Liver (tissue), 9 donors: ENCODE measurements around the gene LYZL6. TPM values are rescaled to one million over a fixed set of nuclear protein-coding genes. Genes with fewer than 3 reads are reported as not detected.
A peak's percentile ranks its signal among the peaks of the same experiment; 100 is the strongest.

Experiments
- DNase-seq: peaks from one replicate; pipeline ENCODE4 v3.0.0-alpha.2; 2017; ENCODE audit warnings: low spot score
- H3K27ac ChIP-seq, 2 donors: one replicate each; pipeline ENCODE4 v1.7.0; 2013; ENCODE audit warnings: inconsistent platforms in 2 of 2, low read length in 2 of 2, control low read depth in 1 of 2, low read depth in 1 of 2, mild to moderate bottlenecking in 1 of 2
- H3K27me3 ChIP-seq, 4 donors: one replicate each; pipeline versions ENCODE4 v1.6.1 to v1.7.0; 2013; ENCODE audit warnings: low read length in 3 of 4, inconsistent platforms in 1 of 4, mild to moderate bottlenecking in 1 of 4, moderate library complexity in 1 of 4; ENCODE audit not compliant: control insufficient read depth in 4 of 4, insufficient read depth in 4 of 4
- H3K36me3 ChIP-seq, 4 donors: one replicate each; pipeline versions ENCODE4 v1.6.1 to v1.7.0; 2013; ENCODE audit warnings: low read length in 3 of 4, mild to moderate bottlenecking in 3 of 4, low read depth in 1 of 4, moderate library complexity in 1 of 4; ENCODE audit not compliant: control insufficient read depth in 4 of 4, insufficient read depth in 3 of 4
- H3K4me1 ChIP-seq, 4 donors: one replicate each; pipeline versions ENCODE4 v1.6.1 to v1.7.0; 2013; ENCODE audit warnings: low read length in 3 of 4, mild to moderate bottlenecking in 3 of 4, moderate library complexity in 1 of 4; ENCODE audit not compliant: control insufficient read depth in 4 of 4, insufficient read depth in 4 of 4
- H3K4me3 ChIP-seq, 3 donors: one replicate each; pipeline versions ENCODE4 v1.6.1 to v1.7.0; 2013; ENCODE audit warnings: low read length in 3 of 3, control low read depth in 1 of 3, low read depth in 1 of 3, mild to moderate bottlenecking in 1 of 3
- H3K9ac ChIP-seq, 2 donors: one replicate each; pipeline ENCODE4 v1.7.0; 2013; ENCODE audit warnings: low read length in 2 of 2, mild to moderate bottlenecking in 2 of 2, moderate library complexity in 2 of 2, control low read depth in 1 of 2, low read depth in 1 of 2
- H3K9me3 ChIP-seq, 4 donors: one replicate each; pipeline versions ENCODE4 v1.6.1 to v1.7.0; 2013; ENCODE audit warnings: low read length in 3 of 4; ENCODE audit not compliant: control insufficient read depth in 4 of 4
- ATF3 ChIP-seq: IDR thresholded peaks from 2 replicates; pipeline ENCODE4 v1.6.1; 2016; ENCODE audit warnings: antibody characterized with exemption
- CTCF ChIP-seq: fragments of 150-350 bp; IDR thresholded peaks from 2 replicates; pipeline ENCODE4 v1.5.1; 2017; ENCODE audit warnings: improper control_type of control experiment, low read depth, low read length; ENCODE audit not compliant: missing input control
- EGR1 ChIP-seq, 2 donors: IDR thresholded peaks; 2 replicates each; pipeline ENCODE4 v1.6.1; 2016 to 2018; ENCODE audit warnings: antibody characterized with exemption in 2 of 2, low read depth in 2 of 2
- FOXA1 ChIP-seq: IDR thresholded peaks from 2 replicates; pipeline ENCODE4 v1.6.1; 2016; ENCODE audit warnings: antibody characterized with exemption
- GABPA ChIP-seq, 2 donors: IDR thresholded peaks in 1 of 2; conservative IDR thresholded peaks in 1 of 2; 2 replicates each; pipeline ENCODE4 v1.6.1; 2016; ENCODE audit warnings: antibody characterized with exemption in 2 of 2, mild to moderate bottlenecking in 1 of 2, moderate library complexity in 1 of 2
- HNF4A ChIP-seq, 2 donors: conservative IDR thresholded peaks; 2 replicates each; pipeline ENCODE4 v1.6.1; 2016; ENCODE audit warnings: antibody characterized with exemption in 2 of 2, mild to moderate bottlenecking in 2 of 2
- HNF4G ChIP-seq: IDR thresholded peaks from 2 replicates; pipeline ENCODE4 v1.6.1; 2016; ENCODE audit warnings: antibody characterized with exemption
- JUND ChIP-seq, 2 donors: IDR thresholded peaks; 2 replicates each; pipeline ENCODE4 v1.6.1; 2016; ENCODE audit warnings: antibody characterized with exemption in 2 of 2
- NR2F2 ChIP-seq: IDR thresholded peaks from 2 replicates; pipeline ENCODE4 v1.6.1; 2016; ENCODE audit warnings: antibody characterized with exemption
- RAD21 ChIP-seq, 2 donors: IDR thresholded peaks; 2 replicates each; pipeline ENCODE4 v1.6.1; 2016; ENCODE audit warnings: antibody characterized with exemption in 2 of 2, mild to moderate bottlenecking in 2 of 2
- SP1 ChIP-seq: IDR thresholded peaks from 2 replicates; pipeline ENCODE4 v1.6.1; 2018; ENCODE audit warnings: antibody characterized with exemption, mild to moderate bottlenecking
- TAF1 ChIP-seq: conservative IDR thresholded peaks from 2 replicates; pipeline ENCODE4 v1.6.1; 2016; ENCODE audit warnings: antibody characterized with exemption, mild to moderate bottlenecking
- YY1 ChIP-seq: IDR thresholded peaks from 2 replicates; pipeline ENCODE4 v1.6.1; 2016; ENCODE audit warnings: antibody characterized with exemption, mild to moderate bottlenecking
- WGBS: extraction: QIAGEN DNeasy Blood & Tissue Kit; methylation state at CpG from one replicate; pipeline ENCODE4 v1.1.7; 2013; 5-methylcytosine and 5-hydroxymethylcytosine counted together
- polyA plus RNA-seq, 2 donors: library from polyadenylated mRNA; stranded (reverse) in 1 of 2; unstranded in 1 of 2; fragments of 200-250 nt in 1 of 2; fragments of >200 nt in 1 of 2; fragmentation: Nextera tagmentation in 1 of 2; extraction: Ambion mirVana in 1 of 2; gene quantifications; one replicate each; pipeline versions ENCODE4 v1.2.1 to v1.2.3, GENCODE V29; 2013 to 2015
- total RNA-seq, 2 donors: library from RNA; depleted of rRNA; stranded (reverse); fragments of >200 nt; gene quantifications; one replicate each; pipeline ENCODE4 v1.2.3, GENCODE V29; 2014
- TF ChIP-seq, protein P1 (sequence below): IDR thresholded peaks from 2 replicates; pipeline ENCODE4 v1.6.1; 2016; ENCODE audit warnings: antibody characterized with exemption
- TF ChIP-seq, protein P2 (sequence below): IDR thresholded peaks from 2 replicates; pipeline ENCODE4 v1.6.1; 2016; ENCODE audit warnings: antibody characterized with exemption
- donor health status: healthy.
- donor health status: healthy.
- donor health status: healthy.
- donor health status: healthy.
- donor health status: healthy.

The LYZL6 gene
- total and polyA plus RNA-seq, 4 donors, result not detected

GRCh38 chr17:35909408-35909807 is 34.1 kb downstream of the LYZL6 start:
- H3K9me3 ChIP-seq, result no peaks in the 10 kb centered on the region
- no peaks in the 10 kb centered on the region for H3K27me3 ChIP-seq
- H3K4me3 ChIP-seq, result no peak overlapping the region
- TF ChIP-seq HNF4G (peak; percentile 16), GABPA (IDR thresholded peaks at IDR 0.05 in 1 of 2, conservative IDR thresholded peaks at IDR 0.05 in 1 of 2) (no peak), RAD21 (IDR thresholded peaks at IDR 0.05) (no peak), HNF4A (conservative IDR thresholded peaks at IDR 0.05) (peak; percentile 52 to 66), YY1 (no peak)
- no peak overlapping the region for H3K9ac ChIP-seq
- no peaks in the 10 kb centered on the region for H3K36me3 ChIP-seq
- WGBS, result 67% methylated on average over 3 of the region's 3 CpGs
- peaks cover 0 to 16% (median 10%) of the 10 kb centered on the region in 4 donors for H3K4me1 ChIP-seq
- H3K27ac ChIP-seq, result no peak overlapping the region
- DNase-seq, result no peak

DNA sequence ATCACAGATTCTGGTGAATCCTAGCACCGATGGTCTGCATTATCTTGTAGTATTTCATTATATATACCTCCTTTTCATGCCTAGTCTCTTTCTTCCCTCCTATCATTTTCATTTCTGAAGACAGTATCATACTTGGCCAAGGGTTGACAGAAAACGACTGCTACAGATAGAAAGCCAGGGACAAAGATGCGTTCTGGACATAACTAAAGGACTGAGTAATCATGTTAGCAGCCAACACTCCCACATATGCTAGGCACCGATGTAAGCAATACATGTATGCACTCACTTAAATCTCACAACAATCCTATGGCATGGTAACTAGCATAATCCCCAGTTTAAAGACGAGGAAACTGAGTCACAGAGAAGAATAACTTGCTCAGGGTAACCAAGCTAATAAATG is 35.8 kb downstream of the LYZL6 start:
- 86% methylated on average over 5 of the region's 5 CpGs for WGBS

More for the DNA sequence above, 35.8 kb downstream of the LYZL6 start:
- TF ChIP-seq HNF4G, result no peak
- TF ChIP-seq GABPA (IDR thresholded peaks at IDR 0.05 in 1 of 2, conservative IDR thresholded peaks at IDR 0.05 in 1 of 2), result no peak
- TF ChIP-seq, protein P1, sequence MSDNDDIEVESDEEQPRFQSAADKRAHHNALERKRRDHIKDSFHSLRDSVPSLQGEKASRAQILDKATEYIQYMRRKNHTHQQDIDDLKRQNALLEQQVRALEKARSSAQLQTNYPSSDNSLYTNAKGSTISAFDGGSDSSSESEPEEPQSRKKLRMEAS, result no peak
- no peak for TF ChIP-seq FOXA1
- TF ChIP-seq ATF3, result no peak
- no peak for TF ChIP-seq YY1
- TF ChIP-seq TAF1, result no peak
- no peak for TF ChIP-seq JUND (IDR thresholded peaks at IDR 0.05)
- no peak for TF ChIP-seq HNF4A (conservative IDR thresholded peaks at IDR 0.05)
- TF ChIP-seq SP1, result no peak
- TF ChIP-seq, protein P2, sequence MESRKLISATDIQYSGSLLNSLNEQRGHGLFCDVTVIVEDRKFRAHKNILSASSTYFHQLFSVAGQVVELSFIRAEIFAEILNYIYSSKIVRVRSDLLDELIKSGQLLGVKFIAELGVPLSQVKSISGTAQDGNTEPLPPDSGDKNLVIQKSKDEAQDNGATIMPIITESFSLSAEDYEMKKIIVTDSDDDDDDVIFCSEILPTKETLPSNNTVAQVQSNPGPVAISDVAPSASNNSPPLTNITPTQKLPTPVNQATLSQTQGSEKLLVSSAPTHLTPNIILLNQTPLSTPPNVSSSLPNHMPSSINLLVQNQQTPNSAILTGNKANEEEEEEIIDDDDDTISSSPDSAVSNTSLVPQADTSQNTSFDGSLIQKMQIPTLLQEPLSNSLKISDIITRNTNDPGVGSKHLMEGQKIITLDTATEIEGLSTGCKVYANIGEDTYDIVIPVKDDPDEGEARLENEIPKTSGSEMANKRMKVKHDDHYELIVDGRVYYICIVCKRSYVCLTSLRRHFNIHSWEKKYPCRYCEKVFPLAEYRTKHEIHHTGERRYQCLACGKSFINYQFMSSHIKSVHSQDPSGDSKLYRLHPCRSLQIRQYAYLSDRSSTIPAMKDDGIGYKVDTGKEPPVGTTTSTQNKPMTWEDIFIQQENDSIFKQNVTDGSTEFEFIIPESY, result no peak
- TF ChIP-seq EGR1 (IDR thresholded peaks at IDR 0.05; ENCODE audit: low read depth in 2 of 2), result no peak
- TF ChIP-seq CTCF, result no peak
- no peak for TF ChIP-seq NR2F2
- no peaks in the 10 kb centered on the region for H3K27me3 ChIP-seq
- H3K4me3 ChIP-seq, result no peak overlapping the region
- H3K9me3 ChIP-seq, result no peaks in the 10 kb centered on the region
- no peak overlapping the region for H3K27ac ChIP-seq
- peaks cover 0 to under 1% (median under 1%) of the 10 kb centered on the region in 4 donors for H3K4me1 ChIP-seq
- no peaks in the 10 kb centered on the region for H3K36me3 ChIP-seq
- no peak overlapping the region for H3K9ac ChIP-seq
- DNase-seq, result no peak
